DND-41 (cell line): ENCODE results near the gene CYP27B1.
A peak's percentile ranks its signal among the peaks of the same experiment; 100 is the strongest.

ENCODE experiments used
- ATAC-seq: fragments of 200-7000 bp; cut with Tn5 transposase; 3 replicates; pipeline ENCODE4 v1.9.1; 2021; ENCODE audit warnings: low read depth; ENCODE audit not compliant: insufficient read depth
- DNase-seq: peaks from one replicate; pipeline ENCODE4 v3.0.0-alpha.2; 2020
- H2AFZ ChIP-seq: 2 replicates; pipeline ENCODE4 v1.6.0; 2012; ENCODE audit warnings: low read depth, low read length
- H3K27ac ChIP-seq: 2 replicates; pipeline ENCODE4 v1.5.1; 2012; ENCODE audit warnings: low read length, inconsistent platforms
- H3K27me3 ChIP-seq: fragments of 200-600 bp; sonication (generic); 2 replicates; pipeline ENCODE4 v1.6.0; 2012; ENCODE audit warnings: low read length, mild to moderate bottlenecking, inconsistent platforms; ENCODE audit not compliant: insufficient read depth, poor library complexity
- H3K36me3 ChIP-seq: 2 replicates; pipeline ENCODE4 v1.5.1; 2012; ENCODE audit warnings: low read length, inconsistent platforms; ENCODE audit not compliant: insufficient read depth
- H3K4me1 ChIP-seq: 2 replicates; pipeline ENCODE4 v1.5.1; 2012; ENCODE audit warnings: mild to moderate bottlenecking, low read length; ENCODE audit not compliant: insufficient read depth
- H3K4me2 ChIP-seq: 2 replicates; pipeline ENCODE4 v1.6.0; 2012; ENCODE audit warnings: mild to moderate bottlenecking, moderate library complexity, low read length, inconsistent platforms; ENCODE audit not compliant: insufficient read depth
- H3K4me3 ChIP-seq, 2 experiments: fragments of 200-600 bp in 1 of 2; shearing (Covaris generic) in 1 of 2; 2 replicates each; pipeline ENCODE4 v1.5.1; 2012 to 2016; ENCODE audit warnings: inconsistent platforms in 2 of 2, low read length in 2 of 2, mild to moderate bottlenecking in 2 of 2, low read depth in 1 of 2, moderate library complexity in 1 of 2
- H3K79me2 ChIP-seq: 2 replicates; pipeline ENCODE4 v1.6.0; 2012; ENCODE audit warnings: low read length, inconsistent platforms; ENCODE audit not compliant: insufficient read depth
- H3K9ac ChIP-seq: 2 replicates; pipeline ENCODE4 v1.6.0; 2012; ENCODE audit warnings: low read depth, mild to moderate bottlenecking, inconsistent platforms, low read length, moderate library complexity
- H3K9me3 ChIP-seq: 2 replicates; pipeline ENCODE4 v1.5.1; 2012; ENCODE audit warnings: low read length, moderate library complexity, mild to moderate bottlenecking, inconsistent platforms; ENCODE audit not compliant: insufficient read depth, severe bottlenecking
- H4K20me1 ChIP-seq: 2 replicates; pipeline ENCODE4 v1.6.0; 2012; ENCODE audit warnings: low read length; ENCODE audit not compliant: insufficient read depth
- EZH2 ChIP-seq: IDR thresholded peaks from 3 replicates; pipeline ENCODE4 v1.6.1; 2012; ENCODE audit warnings: borderline replicate concordance, low read depth, mild to moderate bottlenecking, moderate library complexity, low read length, inconsistent platforms; ENCODE audit not compliant: severe bottlenecking
- TF ChIP-seq, protein P1 (sequence below): IDR thresholded peaks from 2 replicates; pipeline ENCODE4 v1.5.1; 2012; ENCODE audit warnings: borderline replicate concordance, low read length, moderate library complexity, mild to moderate bottlenecking; ENCODE audit not compliant: poor library complexity, severe bottlenecking; ENCODE audit errors: extremely low read depth

CYP27B1 gene

DNA sequence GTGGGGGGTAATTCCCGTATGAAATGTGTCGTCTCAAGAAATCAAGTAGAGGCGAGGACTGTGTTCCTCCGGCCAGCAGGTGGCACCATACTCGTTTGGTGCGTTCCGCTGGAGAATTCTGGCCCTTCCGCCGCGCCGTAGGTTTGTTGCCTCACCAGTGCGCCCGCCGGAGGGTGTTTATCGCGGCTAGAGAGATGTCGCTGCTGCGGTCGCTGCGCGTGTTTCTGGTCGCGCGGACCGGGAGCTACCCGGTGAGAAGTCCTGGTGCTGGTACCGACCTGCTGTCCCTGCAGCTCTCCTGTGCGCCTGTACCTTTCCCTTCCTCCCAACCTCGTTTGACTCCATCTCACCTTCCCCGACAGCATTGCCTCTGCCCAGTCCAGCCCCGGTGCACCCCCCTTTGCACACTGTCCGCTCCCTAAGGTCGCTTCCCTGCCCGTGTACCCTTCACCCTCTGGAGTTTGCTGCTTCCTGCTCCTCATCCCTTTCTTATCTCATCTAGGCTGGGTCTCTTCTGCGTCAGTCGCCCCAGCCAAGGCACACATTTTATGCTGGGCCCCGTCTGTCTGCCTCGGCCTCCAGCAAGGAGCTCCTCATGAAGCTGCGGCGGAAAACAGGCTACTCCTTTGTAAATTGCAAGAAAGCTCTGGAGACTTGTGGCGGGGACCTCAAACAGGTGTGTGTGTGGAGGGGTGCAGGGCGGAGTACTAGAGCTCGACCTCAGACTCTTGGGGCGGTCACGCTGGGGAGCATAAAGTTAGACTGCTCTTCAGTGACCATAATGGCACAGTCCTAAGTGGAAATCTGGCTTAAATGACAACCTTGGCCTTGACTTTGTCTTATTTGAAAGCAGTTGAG, 16.0 kb upstream of the CYP27B1 start, which contains the start of gene TSFM:
TSFM (plus strand) TSS at position 180 of the 858 bp plus-strand sequence; CDS start at position 195, 15 bp downstream.
- H3K4me1 ChIP-seq, result peaks cover 35% of the 10 kb centered on the region
- peak within 1 kb of the TSS; percentile 87 for H2AFZ ChIP-seq
- peak within 1 kb of the TSS; percentile 74 for H3K9ac ChIP-seq
- peak within 1 kb of the TSS; percentile 72 for H3K4me2 ChIP-seq
- peak within 1 kb of the TSS; percentile 80 for H3K27ac ChIP-seq
- H3K36me3 ChIP-seq, result peaks cover 43% of the 10 kb centered on the region
- H3K4me3 ChIP-seq, result peak within 1 kb of the TSS; percentile 87 to 88
- no peaks in the 10 kb centered on the region for H3K27me3 ChIP-seq
- peaks cover 22% of the 10 kb centered on the region for H3K79me2 ChIP-seq
- DNase-seq (peak; percentile 95), ATAC-seq (peak; percentile 95)
- no peaks in the 10 kb centered on the region; the same call in 1 of the 2 replicates for H4K20me1 ChIP-seq
- H3K9me3 ChIP-seq, result no peaks in the 10 kb centered on the region
- TF ChIP-seq, protein P1, sequence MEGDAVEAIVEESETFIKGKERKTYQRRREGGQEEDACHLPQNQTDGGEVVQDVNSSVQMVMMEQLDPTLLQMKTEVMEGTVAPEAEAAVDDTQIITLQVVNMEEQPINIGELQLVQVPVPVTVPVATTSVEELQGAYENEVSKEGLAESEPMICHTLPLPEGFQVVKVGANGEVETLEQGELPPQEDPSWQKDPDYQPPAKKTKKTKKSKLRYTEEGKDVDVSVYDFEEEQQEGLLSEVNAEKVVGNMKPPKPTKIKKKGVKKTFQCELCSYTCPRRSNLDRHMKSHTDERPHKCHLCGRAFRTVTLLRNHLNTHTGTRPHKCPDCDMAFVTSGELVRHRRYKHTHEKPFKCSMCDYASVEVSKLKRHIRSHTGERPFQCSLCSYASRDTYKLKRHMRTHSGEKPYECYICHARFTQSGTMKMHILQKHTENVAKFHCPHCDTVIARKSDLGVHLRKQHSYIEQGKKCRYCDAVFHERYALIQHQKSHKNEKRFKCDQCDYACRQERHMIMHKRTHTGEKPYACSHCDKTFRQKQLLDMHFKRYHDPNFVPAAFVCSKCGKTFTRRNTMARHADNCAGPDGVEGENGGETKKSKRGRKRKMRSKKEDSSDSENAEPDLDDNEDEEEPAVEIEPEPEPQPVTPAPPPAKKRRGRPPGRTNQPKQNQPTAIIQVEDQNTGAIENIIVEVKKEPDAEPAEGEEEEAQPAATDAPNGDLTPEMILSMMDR, result peak; percentile 98
- no peak for TF ChIP-seq EZH2

DNA sequence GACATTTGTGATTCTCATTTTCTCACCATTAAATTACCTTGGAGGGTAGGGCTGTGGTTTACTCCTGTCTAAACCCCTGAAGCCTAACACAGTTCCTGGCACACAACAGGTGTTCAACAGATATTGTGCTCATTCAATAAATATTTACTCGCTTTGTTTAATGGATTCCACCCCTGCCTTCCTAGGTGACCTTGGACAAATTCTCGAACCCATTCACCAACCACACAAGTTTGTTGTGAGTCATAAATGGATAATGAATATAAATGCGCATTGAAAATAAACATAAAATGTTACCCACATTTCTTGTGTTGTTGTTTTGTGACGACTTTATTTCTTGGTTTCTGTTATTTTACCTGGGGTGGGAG, 15.3 kb upstream of the CYP27B1 start:
- H3K4me2 ChIP-seq, result peak overlapping the region; percentile 72
- peak overlapping the region; percentile 55 for H3K27ac ChIP-seq
- H3K27me3 ChIP-seq, result no peaks in the 10 kb centered on the region
- ATAC-seq (peak; percentile 3; the same call in 1 of the 3 replicates), DNase-seq (no peak)
- peaks cover 22% of the 10 kb centered on the region for H3K79me2 ChIP-seq
- peak overlapping the region in 1 of 2 experiments; percentile 88; a peak in 2 of 4 replicates for H3K4me3 ChIP-seq
- peaks cover 37% of the 10 kb centered on the region for H3K36me3 ChIP-seq
- H2AFZ ChIP-seq, result peak overlapping the region; percentile 55
- TF ChIP-seq, protein P1, result no peak
- no peak for TF ChIP-seq EZH2
- no peaks in the 10 kb centered on the region for H3K9me3 ChIP-seq
- peaks cover 35% of the 10 kb centered on the region for H3K4me1 ChIP-seq
- no peaks in the 10 kb centered on the region; the same call in 1 of the 2 replicates for H4K20me1 ChIP-seq
- peak overlapping the region; percentile 74 for H3K9ac ChIP-seq

- ATAC-seq (no peak), DNase-seq (no peak)
- Histone ChIP-seq H3K79me2 (peaks cover 22% of the 10 kb centered on the region), H4K20me1 (no peaks in the 10 kb centered on the region; the same call in 1 of the 2 replicates), H3K27me3 (no peaks in the 10 kb centered on the region), H3K36me3 (peaks cover 33% of the 10 kb centered on the region), H3K4me1 (peaks cover 35% of the 10 kb centered on the region), H3K4me2 (peak overlapping the region; percentile 72; the same call in 1 of the 2 replicates), H3K27ac (peak overlapping the region; percentile 55; the same call in 1 of the 2 replicates), H3K9ac (0 out of 2 replicates have a peak overlapping the region, but pooled peaks have one; percentile 74), H3K9me3 (no peaks in the 10 kb centered on the region), H3K4me3 (no peak overlapping the region), H2AFZ (peak overlapping the region; percentile 55)
- TF ChIP-seq, protein P1, result no peak
- no peak for TF ChIP-seq EZH2
Observed at GRCh38 chr12:57781801-57782200, 14.9 kb upstream of the CYP27B1 start.
